ENCODE results near the gene MRPL48.
A peak's percentile ranks its signal among the peaks of the same experiment; 100 is the strongest.
"Not testable (repeated sequence)": the region's sequence is repeated elsewhere in the genome, so short reads cannot be mapped to it uniquely, and the experiment has no call there.

MRPL48 gene

GRCh38 chr11:73787643-73788558 is at the start of gene MRPL48:
TSS of gene MRPL48 (plus strand) at chr11:73787874. CDS start at chr11:73787972, 98 bp downstream.
- no peaks in the 10 kb centered on the region for H3K27me3 ChIP-seq (ENCODE audit: control insufficient read depth, insufficient read depth, low read length)
- peak within 1 kb of the TSS; percentile 96 for H3K27ac ChIP-seq (ENCODE audit: low read depth, low read length)
- peaks cover 4% of the 10 kb centered on the region; the same call in 1 of the 2 replicates for H3K36me3 ChIP-seq (ENCODE audit: control insufficient read depth, insufficient read depth, low read length)
- peak within 1 kb of the TSS; percentile 92 for H3K4me3 ChIP-seq (ENCODE audit: low read depth, low read length)
- no peaks in the 10 kb centered on the region for H3K9me3 ChIP-seq (ENCODE audit: control insufficient read depth, insufficient read depth, low read length)
- H3K4me1 ChIP-seq (ENCODE audit: control insufficient read depth, insufficient read depth, low read length), result peaks cover 10% of the 10 kb centered on the region
- H3K9ac ChIP-seq (ENCODE audit: low read depth, low read length), result peak within 1 kb of the TSS; percentile 96

- no peak overlapping the region for H3K27ac ChIP-seq (ENCODE audit: low read depth, low read length)
- H3K4me1 ChIP-seq (ENCODE audit: control insufficient read depth, insufficient read depth, low read length), result no peaks in the 10 kb centered on the region; the same call in 1 of the 2 replicates
- H3K27me3 ChIP-seq (ENCODE audit: control insufficient read depth, insufficient read depth, low read length), result no peaks in the 10 kb centered on the region
- no peak overlapping the region for H3K4me3 ChIP-seq (ENCODE audit: low read depth, low read length)
- H3K9ac ChIP-seq (ENCODE audit: low read depth, low read length), result no peak overlapping the region
- no peaks in the 10 kb centered on the region for H3K36me3 ChIP-seq (ENCODE audit: control insufficient read depth, insufficient read depth, low read length)
- H3K9me3 ChIP-seq (ENCODE audit: control insufficient read depth, insufficient read depth, low read length), result no peaks in the 10 kb centered on the region
Measured at GRCh38 chr11:73743045-73743444, 44.6 kb upstream of the MRPL48 start.

GRCh38 chr11:73746701-73747100 is 41.0 kb upstream of the MRPL48 start:
- Histone ChIP-seq H3K4me1 (ENCODE audit: control insufficient read depth, insufficient read depth, low read length) (no peaks in the 10 kb centered on the region), H3K4me3 (ENCODE audit: low read depth, low read length) (no peak overlapping the region), H3K9me3 (ENCODE audit: control insufficient read depth, insufficient read depth, low read length) (no peaks in the 10 kb centered on the region), H3K27me3 (ENCODE audit: control insufficient read depth, insufficient read depth, low read length) (no peaks in the 10 kb centered on the region), H3K27ac (ENCODE audit: low read depth, low read length) (no peak overlapping the region), H3K36me3 (ENCODE audit: control insufficient read depth, insufficient read depth, low read length) (no peaks in the 10 kb centered on the region), H3K9ac (ENCODE audit: low read depth, low read length) (no peak overlapping the region)

DNA sequence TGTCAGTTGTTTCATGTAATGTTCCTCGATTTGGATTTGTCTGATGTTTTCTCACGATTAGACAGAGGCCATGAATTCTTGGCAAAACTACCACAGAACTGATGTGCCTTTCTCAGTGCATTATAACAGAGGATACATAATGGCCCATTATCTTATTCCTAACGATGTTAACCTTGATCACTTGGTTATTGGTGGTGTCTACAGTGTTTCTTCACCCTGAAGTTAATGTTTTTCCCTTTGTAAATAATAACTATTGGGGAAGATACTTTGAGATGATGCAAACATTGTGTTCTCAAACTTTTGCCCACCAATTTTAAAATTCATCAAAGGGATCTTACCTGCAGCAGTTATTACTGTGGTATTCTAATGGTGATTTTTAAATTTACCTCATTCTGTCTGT is 39.9 kb upstream of the MRPL48 start:
- H3K27ac ChIP-seq (ENCODE audit: low read depth, low read length), result no peak overlapping the region
- H3K27me3 ChIP-seq (ENCODE audit: control insufficient read depth, insufficient read depth, low read length), result no peaks in the 10 kb centered on the region
- no peaks in the 10 kb centered on the region for H3K4me1 ChIP-seq (ENCODE audit: control insufficient read depth, insufficient read depth, low read length)

GRCh38 chr11:73748300-73748699 is 39.4 kb upstream of the MRPL48 start:
- no peak overlapping the region for H3K9ac ChIP-seq (ENCODE audit: low read depth, low read length)

More for the DNA sequence above, 39.9 kb upstream of the MRPL48 start:
- Histone ChIP-seq H3K9ac (ENCODE audit: low read depth, low read length) (no peak overlapping the region), H3K9me3 (ENCODE audit: control insufficient read depth, insufficient read depth, low read length) (no peaks in the 10 kb centered on the region), H3K36me3 (ENCODE audit: control insufficient read depth, insufficient read depth, low read length) (no peaks in the 10 kb centered on the region), H3K4me3 (ENCODE audit: low read depth, low read length) (no peak overlapping the region)

DNA sequence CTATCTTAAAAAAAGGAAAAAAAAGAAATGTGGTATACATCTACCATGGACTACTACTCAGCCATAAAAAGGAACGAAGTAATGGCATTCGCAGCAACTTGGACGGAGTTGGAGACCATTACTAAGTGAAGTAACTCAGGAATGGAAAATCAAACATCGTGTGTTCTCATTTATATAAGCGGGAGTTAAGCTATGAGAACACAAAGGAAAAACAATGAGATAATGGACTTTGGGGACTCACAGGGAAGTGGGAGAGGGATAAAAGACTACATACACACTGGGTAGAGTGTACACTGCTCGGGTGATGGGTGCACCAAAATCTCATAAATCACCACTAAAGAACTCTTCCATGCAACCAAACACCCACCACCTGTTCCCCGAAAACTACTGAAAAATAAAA is 38.6 kb upstream of the MRPL48 start:
- Histone ChIP-seq H3K4me3 (ENCODE audit: low read depth, low read length) (no peak overlapping the region), H3K4me1 (ENCODE audit: control insufficient read depth, insufficient read depth, low read length) (no peaks in the 10 kb centered on the region), H3K9ac (ENCODE audit: low read depth, low read length) (no peak overlapping the region), H3K9me3 (ENCODE audit: control insufficient read depth, insufficient read depth, low read length) (no peaks in the 10 kb centered on the region), H3K27ac (ENCODE audit: low read depth, low read length) (no peak overlapping the region), H3K27me3 (ENCODE audit: control insufficient read depth, insufficient read depth, low read length) (no peaks in the 10 kb centered on the region), H3K36me3 (ENCODE audit: control insufficient read depth, insufficient read depth, low read length) (no peaks in the 10 kb centered on the region)

More at GRCh38 chr11:73748300-73748699, 39.4 kb upstream of the MRPL48 start:
- no peaks in the 10 kb centered on the region for H3K27me3 ChIP-seq (ENCODE audit: control insufficient read depth, insufficient read depth, low read length)
- no peaks in the 10 kb centered on the region for H3K9me3 ChIP-seq (ENCODE audit: control insufficient read depth, insufficient read depth, low read length)
- no peaks in the 10 kb centered on the region for H3K36me3 ChIP-seq (ENCODE audit: control insufficient read depth, insufficient read depth, low read length)
- H3K27ac ChIP-seq (ENCODE audit: low read depth, low read length), result no peak overlapping the region
- no peak overlapping the region for H3K4me3 ChIP-seq (ENCODE audit: low read depth, low read length)
- H3K4me1 ChIP-seq (ENCODE audit: control insufficient read depth, insufficient read depth, low read length), result no peaks in the 10 kb centered on the region

- Histone ChIP-seq H3K27ac (ENCODE audit: low read depth, low read length) (no peak overlapping the region), H3K9ac (ENCODE audit: low read depth, low read length) (no peak overlapping the region), H3K4me1 (ENCODE audit: control insufficient read depth, insufficient read depth, low read length) (no peaks in the 10 kb centered on the region)
Measured at GRCh38 chr11:73750228-73750627, 37.4 kb upstream of the MRPL48 start.

DNA sequence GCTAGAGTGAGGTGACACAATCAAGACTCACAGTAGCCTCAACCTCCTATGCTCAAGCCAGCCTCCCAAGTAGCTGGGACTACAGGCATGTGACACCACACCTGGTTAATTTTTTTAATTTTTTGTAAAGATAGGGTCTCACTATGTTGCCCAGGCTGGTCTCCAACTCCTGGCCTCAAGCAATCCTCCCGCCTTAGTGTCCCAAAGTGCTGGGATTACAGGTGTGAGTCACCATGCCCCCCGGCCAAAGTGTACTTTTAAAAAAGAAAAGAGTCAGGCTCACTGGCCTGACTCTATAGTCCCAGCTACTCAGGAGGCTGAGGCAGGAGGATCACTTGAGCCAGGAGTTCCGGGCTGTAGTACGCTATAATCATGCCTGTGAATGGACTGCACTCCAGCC is 36.8 kb upstream of the MRPL48 start:
- not testable (repeated sequence) for H3K4me3 ChIP-seq (ENCODE audit: low read depth, low read length); H3K27me3 ChIP-seq (ENCODE audit: control insufficient read depth, insufficient read depth, low read length); H3K36me3 ChIP-seq (ENCODE audit: control insufficient read depth, insufficient read depth, low read length); H3K4me1 ChIP-seq (ENCODE audit: control insufficient read depth, insufficient read depth, low read length); H3K27ac ChIP-seq (ENCODE audit: low read depth, low read length); H3K9ac ChIP-seq (ENCODE audit: low read depth, low read length); H3K9me3 ChIP-seq (ENCODE audit: control insufficient read depth, insufficient read depth, low read length)

More at GRCh38 chr11:73750228-73750627, 37.4 kb upstream of the MRPL48 start:
- no peaks in the 10 kb centered on the region for H3K36me3 ChIP-seq (ENCODE audit: control insufficient read depth, insufficient read depth, low read length)
- no peaks in the 10 kb centered on the region for H3K27me3 ChIP-seq (ENCODE audit: control insufficient read depth, insufficient read depth, low read length)
- H3K4me3 ChIP-seq (ENCODE audit: low read depth, low read length), result no peak overlapping the region
- no peaks in the 10 kb centered on the region for H3K9me3 ChIP-seq (ENCODE audit: control insufficient read depth, insufficient read depth, low read length)

DNA sequence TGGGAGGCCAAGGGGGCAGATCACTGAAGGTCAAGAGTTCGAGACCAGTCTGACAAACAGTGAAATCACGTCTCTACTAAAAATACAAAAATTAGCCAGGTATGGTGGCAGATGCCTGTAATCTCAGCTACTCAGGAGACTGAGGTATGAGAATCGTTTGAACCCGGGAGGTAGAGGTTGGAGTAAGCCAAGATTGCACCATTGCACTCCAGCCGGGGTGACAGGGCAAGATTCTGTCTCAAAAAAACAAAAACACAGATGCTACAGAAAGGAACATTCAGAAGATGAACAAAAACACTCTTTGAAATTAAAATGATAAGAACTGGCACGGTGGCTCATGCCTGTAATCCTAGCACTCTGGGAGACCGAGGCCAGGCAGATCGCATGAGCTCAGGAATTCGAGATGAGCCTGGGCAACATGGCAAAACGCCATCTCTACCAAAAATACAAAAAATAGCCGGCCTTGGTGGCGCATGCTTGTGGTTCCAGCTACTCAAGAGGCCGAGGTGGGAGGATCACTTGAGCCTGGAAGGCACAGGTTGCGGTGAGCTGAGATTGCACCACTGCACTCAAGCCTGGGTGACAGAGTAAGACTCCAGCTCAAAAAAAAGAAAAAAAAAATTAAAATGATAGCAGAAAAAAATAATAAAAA is 35.3 kb upstream of the MRPL48 start:
- no peaks in the 10 kb centered on the region for H3K4me1 ChIP-seq (ENCODE audit: control insufficient read depth, insufficient read depth, low read length)

GRCh38 chr11:73752903-73753302 is 34.8 kb upstream of the MRPL48 start:
- no peaks in the 10 kb centered on the region for H3K36me3 ChIP-seq (ENCODE audit: control insufficient read depth, insufficient read depth, low read length)
- H3K27ac ChIP-seq (ENCODE audit: low read depth, low read length), result no peak overlapping the region
- no peaks in the 10 kb centered on the region for H3K27me3 ChIP-seq (ENCODE audit: control insufficient read depth, insufficient read depth, low read length)
- no peak overlapping the region for H3K9ac ChIP-seq (ENCODE audit: low read depth, low read length)
- H3K9me3 ChIP-seq (ENCODE audit: control insufficient read depth, insufficient read depth, low read length), result no peaks in the 10 kb centered on the region
- H3K4me1 ChIP-seq (ENCODE audit: control insufficient read depth, insufficient read depth, low read length), result 0 out of 2 replicates have a peak, but pooled peaks cover 5% of the 10 kb centered on the region
- no peak overlapping the region for H3K4me3 ChIP-seq (ENCODE audit: low read depth, low read length)

More for the DNA sequence above, 35.3 kb upstream of the MRPL48 start:
- Histone ChIP-seq H3K4me3 (ENCODE audit: low read depth, low read length) (no peak overlapping the region), H3K27me3 (ENCODE audit: control insufficient read depth, insufficient read depth, low read length) (no peaks in the 10 kb centered on the region), H3K36me3 (ENCODE audit: control insufficient read depth, insufficient read depth, low read length) (no peaks in the 10 kb centered on the region), H3K27ac (ENCODE audit: low read depth, low read length) (no peak overlapping the region), H3K9me3 (ENCODE audit: control insufficient read depth, insufficient read depth, low read length) (no peaks in the 10 kb centered on the region), H3K9ac (ENCODE audit: low read depth, low read length) (no peak overlapping the region)

GRCh38 chr11:73753938-73754337 is 33.7 kb upstream of the MRPL48 start:
- Histone ChIP-seq H3K27me3 (ENCODE audit: control insufficient read depth, insufficient read depth, low read length) (no peaks in the 10 kb centered on the region), H3K27ac (ENCODE audit: low read depth, low read length) (no peak overlapping the region), H3K4me3 (ENCODE audit: low read depth, low read length) (no peak overlapping the region), H3K9me3 (ENCODE audit: control insufficient read depth, insufficient read depth, low read length) (no peaks in the 10 kb centered on the region), H3K36me3 (ENCODE audit: control insufficient read depth, insufficient read depth, low read length) (no peaks in the 10 kb centered on the region), H3K4me1 (ENCODE audit: control insufficient read depth, insufficient read depth, low read length) (peaks cover 15% of the 10 kb centered on the region), H3K9ac (ENCODE audit: low read depth, low read length) (no peak overlapping the region)
